K562 (cell line): ENCODE results near the gene TRMT2A. TPM values are rescaled to one million over a fixed set of nuclear protein-coding genes. Genes with fewer than 3 reads are reported as not detected.

Source experiments
- ATF4 ChIP-seq: fragments of 450-650 bp; formaldehyde crosslinking; IDR thresholded peaks from 2 replicates; pipeline ENCODE4 v1.4.0; 2022; ENCODE audit warnings: mild to moderate bottlenecking, moderate library complexity
- CXXC5 ChIP-seq: fragments of 250-450 bp; sonication (Bioruptor Pico); IDR thresholded peaks from 2 replicates; pipeline ENCODE4 v1.8.0; 2022; ENCODE audit warnings: inconsistent platforms, mild to moderate bottlenecking, moderate library complexity
- GTF2A2 ChIP-seq: IDR thresholded peaks from 2 replicates; pipeline ENCODE4 v1.6.1; 2016; ENCODE audit warnings: mild to moderate bottlenecking, missing genetic modification characterization, missing compliant biosample characterization
- HDAC6 ChIP-seq: IDR thresholded peaks from 2 replicates; pipeline ENCODE4 v1.6.1; 2012; ENCODE audit warnings: low read depth, mild to moderate bottlenecking, control low read depth, inconsistent platforms, low read length, moderate library complexity
- HDAC8 ChIP-seq: fragments of 450-650 bp; IDR thresholded peaks from 2 replicates; pipeline ENCODE4 v1.6.1; 2016; ENCODE audit warnings: mild to moderate bottlenecking, missing genetic modification characterization, moderate library complexity, missing compliant biosample characterization
- RBM22 ChIP-seq: fragments of 200-400 bp; formaldehyde crosslinking; IDR thresholded peaks from 2 replicates; pipeline ENCODE4 v1.6.1; 2018; ENCODE audit warnings: low read length, low read depth; ENCODE audit not compliant: poor library complexity, severe bottlenecking
- TCF15 ChIP-seq: fragments of 250-450 bp; sonication (Bioruptor Pico); IDR thresholded peaks from 2 replicates; pipeline ENCODE4 v1.8.0; 2022; ENCODE audit warnings: moderate library complexity, mild to moderate bottlenecking, inconsistent platforms
- TFE3 ChIP-seq: fragments of 450-650 bp; formaldehyde crosslinking; IDR thresholded peaks from 2 replicates; pipeline ENCODE4 v1.4.0; 2020; ENCODE audit warnings: mild to moderate bottlenecking, mixed read lengths
- ZFPM2 ChIP-seq: fragments of 250-450 bp; sonication (Bioruptor Pico); IDR thresholded peaks from 2 replicates; pipeline ENCODE4 v1.5.1; 2022; ENCODE audit warnings: mild to moderate bottlenecking
- ZNF384 ChIP-seq: IDR thresholded peaks from 2 replicates; pipeline ENCODE4 v1.6.1; 2012; ENCODE audit warnings: low read depth, low read length, improper control_type of control experiment
- polyA plus RNA-seq, 8 experiments: library from polyadenylated mRNA; depleted of rRNA in 4 of 8; stranded (reverse) in 5 of 8; unstranded in 3 of 8; fragments of >200 nt; fragmentation: Nextera tagmentation in 2 of 8; fragmentation: Illumina TruSeq in 1 of 8; extraction: Ambion mirVana in 2 of 8; extraction: Trizol in 1 of 8; gene quantifications; 2 replicates each; pipeline versions ENCODE4 v1.2.1 to v1.2.3, GENCODE V29; 2011 to 2014; ENCODE audit warnings: inconsistent platforms in 1 of 8, missing spikeins in 1 of 8
- total RNA-seq, 7 experiments: library from RNA; depleted of rRNA in 6 of 7; stranded (reverse); fragments of >200 nt in 6 of 7; fragmentation: Illumina TruSeq in 2 of 7; extraction: Trizol in 2 of 7; gene quantifications; 2 replicates each; pipeline versions ENCODE4 v1.2.1 to v1.2.3, GENCODE V29; 2011 to 2021; ENCODE audit warnings: low replicate concordance in 1 of 7

TRMT2A gene
- total and polyA plus RNA-seq, 9 of the 15 experiments (the other 6 are each of a cell fraction or from before 2014, with no cell fraction given), result 1.6 to 265 (median 140) TPM

GRCh38 chr22:20071524-20071972 is 45.5 kb downstream of the TRMT2A start (continued):
- TF ChIP-seq HDAC8 (tag), result 0 out of 2 replicates have a peak, but pooled peaks have one; percentile 28
- no peak for TF ChIP-seq GTF2A2 (tag)
- no peak for TF ChIP-seq TCF15 (CRISPR knock-in tag)
- 0 out of 2 replicates have a peak, but pooled peaks have one; percentile 34 for TF ChIP-seq HDAC6
- TF ChIP-seq ZFPM2 (CRISPR knock-in tag), result peak; percentile 56; the same call in 1 of the 2 replicates
- peak; percentile 53 for TF ChIP-seq CXXC5 (CRISPR knock-in tag)
- TF ChIP-seq ZNF384, result no peak
- no peak for TF ChIP-seq RBM22
- no peak for TF ChIP-seq ATF4
- peak; percentile 7; the same call in 1 of the 2 replicates for TF ChIP-seq TFE3 (CRISPR knock-in tag)
